ENCODE measurements around the gene GPR158.
"Not testable (repeated sequence)": the region's sequence is repeated elsewhere in the genome, so short reads cannot be mapped to it uniquely, and the experiment has no call there.

Gene GPR158, protein sequence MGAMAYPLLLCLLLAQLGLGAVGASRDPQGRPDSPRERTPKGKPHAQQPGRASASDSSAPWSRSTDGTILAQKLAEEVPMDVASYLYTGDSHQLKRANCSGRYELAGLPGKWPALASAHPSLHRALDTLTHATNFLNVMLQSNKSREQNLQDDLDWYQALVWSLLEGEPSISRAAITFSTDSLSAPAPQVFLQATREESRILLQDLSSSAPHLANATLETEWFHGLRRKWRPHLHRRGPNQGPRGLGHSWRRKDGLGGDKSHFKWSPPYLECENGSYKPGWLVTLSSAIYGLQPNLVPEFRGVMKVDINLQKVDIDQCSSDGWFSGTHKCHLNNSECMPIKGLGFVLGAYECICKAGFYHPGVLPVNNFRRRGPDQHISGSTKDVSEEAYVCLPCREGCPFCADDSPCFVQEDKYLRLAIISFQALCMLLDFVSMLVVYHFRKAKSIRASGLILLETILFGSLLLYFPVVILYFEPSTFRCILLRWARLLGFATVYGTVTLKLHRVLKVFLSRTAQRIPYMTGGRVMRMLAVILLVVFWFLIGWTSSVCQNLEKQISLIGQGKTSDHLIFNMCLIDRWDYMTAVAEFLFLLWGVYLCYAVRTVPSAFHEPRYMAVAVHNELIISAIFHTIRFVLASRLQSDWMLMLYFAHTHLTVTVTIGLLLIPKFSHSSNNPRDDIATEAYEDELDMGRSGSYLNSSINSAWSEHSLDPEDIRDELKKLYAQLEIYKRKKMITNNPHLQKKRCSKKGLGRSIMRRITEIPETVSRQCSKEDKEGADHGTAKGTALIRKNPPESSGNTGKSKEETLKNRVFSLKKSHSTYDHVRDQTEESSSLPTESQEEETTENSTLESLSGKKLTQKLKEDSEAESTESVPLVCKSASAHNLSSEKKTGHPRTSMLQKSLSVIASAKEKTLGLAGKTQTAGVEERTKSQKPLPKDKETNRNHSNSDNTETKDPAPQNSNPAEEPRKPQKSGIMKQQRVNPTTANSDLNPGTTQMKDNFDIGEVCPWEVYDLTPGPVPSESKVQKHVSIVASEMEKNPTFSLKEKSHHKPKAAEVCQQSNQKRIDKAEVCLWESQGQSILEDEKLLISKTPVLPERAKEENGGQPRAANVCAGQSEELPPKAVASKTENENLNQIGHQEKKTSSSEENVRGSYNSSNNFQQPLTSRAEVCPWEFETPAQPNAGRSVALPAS (N-terminal part only)

DNA sequence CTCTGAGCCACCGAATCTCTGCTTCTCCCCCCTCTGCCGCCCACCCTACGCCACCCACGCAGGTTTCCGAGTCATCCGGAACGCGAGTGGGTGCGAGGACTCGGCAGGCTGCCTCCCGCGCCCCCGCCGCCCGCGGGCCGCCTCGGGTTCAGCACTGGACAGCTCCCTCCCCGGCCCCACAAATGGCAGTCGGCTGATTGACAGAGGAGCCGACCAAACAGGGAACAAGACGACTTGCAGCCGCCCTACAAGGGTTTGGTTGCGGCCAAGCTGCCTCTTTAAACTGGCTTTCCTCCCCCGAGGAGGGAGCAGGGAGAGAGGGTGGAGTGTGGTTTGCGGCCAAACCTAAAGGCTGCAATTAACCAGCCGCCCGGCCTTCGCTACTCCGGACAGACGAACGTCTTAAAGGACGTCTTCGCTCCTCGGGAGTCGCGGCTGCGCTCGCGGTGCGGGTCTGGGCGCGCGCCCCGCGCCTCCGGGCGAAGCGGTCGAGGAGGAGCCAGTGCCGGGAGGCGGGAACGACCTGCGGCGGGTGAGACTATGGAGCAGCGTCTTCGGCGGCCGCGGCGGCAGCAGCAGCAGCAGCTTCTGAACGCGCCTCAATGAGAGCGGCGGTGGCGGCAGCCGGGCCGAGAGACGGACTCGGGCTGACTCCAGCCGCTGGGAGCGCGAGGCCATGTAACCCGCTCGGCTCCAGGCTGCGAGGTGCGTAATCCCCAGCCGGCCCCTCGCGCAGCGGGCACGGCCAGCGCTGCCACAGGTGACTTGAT lies at the start of gene GPR158:
GPR158 (plus strand) TSS at position 541 of the 770 bp plus-strand sequence. CDS start 420 bp downstream, outside the sequence.
- peak; percentile 66 for DNase-seq

GRCh38 chr10:25125201-25125611 lies 49.6 kb upstream of the GPR158 start:
- DNase-seq = peak; percentile 25

DNA sequence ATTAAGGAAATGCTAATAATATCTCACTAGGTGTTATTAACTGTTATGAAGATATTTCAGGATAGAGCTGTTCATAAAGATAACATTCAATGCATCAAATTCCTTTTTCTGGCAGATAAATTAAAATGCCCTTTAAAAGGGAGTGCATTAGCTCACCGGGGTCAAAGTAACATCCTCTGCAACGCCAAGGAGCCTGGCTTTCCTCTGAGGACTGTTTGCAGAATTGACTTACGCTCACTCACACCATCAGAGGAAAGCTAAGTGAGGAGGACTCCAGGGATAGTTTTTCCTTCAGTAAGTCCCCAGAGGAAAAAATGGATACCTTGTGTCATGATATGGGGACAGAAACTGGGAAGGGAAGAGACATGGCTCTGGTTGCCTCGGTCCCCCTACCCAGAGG lies 45.2 kb upstream of the GPR158 start:
- DNase-seq = no peak

DNA sequence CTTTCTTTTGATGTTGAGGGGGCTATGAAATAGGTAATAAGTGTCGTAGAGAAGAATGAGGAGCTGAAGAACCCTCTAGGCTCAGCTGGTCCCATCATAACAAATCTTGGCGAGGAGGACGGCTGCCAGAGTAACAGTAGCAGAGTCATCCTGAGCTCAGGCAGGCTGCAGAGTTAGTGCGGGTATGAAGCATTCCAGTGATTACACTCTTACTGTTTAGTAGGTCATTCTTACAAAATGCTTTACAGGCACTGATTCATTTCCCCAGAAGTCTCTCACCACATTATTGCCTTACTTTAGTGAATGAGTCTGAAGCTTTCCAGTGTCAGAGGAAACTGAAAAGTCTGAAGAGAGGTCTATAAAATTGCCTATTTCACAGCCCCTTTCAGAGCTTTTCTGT lies 43.9 kb upstream of the GPR158 start:
- no peak for DNase-seq

DNA sequence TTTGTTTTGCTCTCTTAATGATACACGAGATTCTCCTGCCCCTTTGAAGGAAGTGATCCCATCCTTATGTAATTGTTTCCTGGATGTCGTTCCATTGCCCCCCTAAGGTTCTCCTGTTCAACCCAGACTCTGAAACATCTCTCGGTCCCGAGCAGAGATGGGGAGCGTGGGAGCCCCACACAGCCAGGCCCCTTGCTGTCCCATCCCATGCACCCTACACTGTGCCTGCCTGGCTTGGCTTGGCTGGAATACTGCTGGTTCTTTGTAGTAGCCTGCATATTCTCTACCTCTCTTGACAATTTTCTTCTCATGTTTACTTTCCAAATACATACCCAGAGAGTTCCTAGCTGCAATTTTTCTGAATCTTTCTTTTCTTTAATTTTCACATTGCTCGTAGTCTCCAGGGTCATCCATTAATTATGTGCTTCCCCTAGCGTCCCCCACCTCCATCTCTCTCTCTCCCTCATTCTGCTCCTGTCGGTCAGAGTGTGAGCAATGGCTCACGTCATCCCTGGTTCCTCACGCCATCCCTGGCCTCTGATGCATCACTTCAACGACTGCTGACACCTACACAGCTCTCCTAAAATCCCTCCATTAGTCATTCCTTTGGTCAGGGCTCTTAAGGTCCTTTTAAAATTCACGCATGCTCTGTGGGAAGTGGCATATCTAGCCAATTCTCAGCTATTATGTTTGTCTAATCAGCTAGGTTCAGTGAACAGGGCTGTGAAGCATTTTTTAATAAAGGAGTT lies 32.5 kb upstream of the GPR158 start:
- DNase-seq = no peak

GRCh38 chr10:25157650-25158049 lies 17.2 kb upstream of the GPR158 start:
- no peak for DNase-seq

DNA sequence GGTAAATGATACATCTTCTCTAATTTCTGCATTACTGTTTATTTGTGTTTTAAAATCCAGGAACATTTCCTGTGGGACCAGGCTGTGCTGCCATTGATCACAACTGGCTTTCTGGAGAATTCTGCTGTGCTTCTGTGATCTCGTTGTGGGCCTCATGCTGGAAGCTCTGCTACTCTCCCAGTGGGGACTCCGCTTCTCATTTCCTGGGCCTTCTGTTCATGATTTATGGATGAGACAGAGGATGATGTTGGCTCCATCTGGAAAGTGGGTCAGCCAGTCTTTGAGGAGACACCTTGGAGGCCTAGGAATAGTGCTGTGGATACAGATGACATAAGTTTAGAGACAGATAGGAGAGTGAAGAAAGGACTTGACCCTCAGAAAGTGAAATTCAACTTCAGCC lies 15.2 kb upstream of the GPR158 start:
- DNase-seq = no peak

- no peak for DNase-seq
Measured at GRCh38 chr10:25162391-25162790, 12.4 kb upstream of the GPR158 start.

DNA sequence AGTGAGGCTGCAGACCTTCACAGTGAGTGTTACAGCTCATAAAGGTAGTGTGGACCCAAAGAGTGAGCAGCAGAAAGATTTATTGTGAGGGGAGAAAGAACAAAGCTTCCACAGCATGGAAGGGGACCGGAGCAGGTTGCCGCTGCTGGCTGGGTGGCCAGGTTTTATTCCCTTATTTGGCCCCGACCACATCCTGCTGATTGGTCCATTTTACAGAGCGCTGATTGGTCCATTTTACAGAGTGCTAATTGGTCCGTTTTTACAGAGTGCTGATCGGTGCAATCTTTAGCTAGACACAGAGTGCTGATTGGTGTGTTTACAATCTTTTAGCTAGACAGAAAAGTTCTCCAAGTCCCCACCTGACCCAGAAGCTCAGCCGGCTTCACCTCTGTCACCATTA lies 11.3 kb upstream of the GPR158 start:
- DNase-seq = not testable (repeated sequence)

DNA sequence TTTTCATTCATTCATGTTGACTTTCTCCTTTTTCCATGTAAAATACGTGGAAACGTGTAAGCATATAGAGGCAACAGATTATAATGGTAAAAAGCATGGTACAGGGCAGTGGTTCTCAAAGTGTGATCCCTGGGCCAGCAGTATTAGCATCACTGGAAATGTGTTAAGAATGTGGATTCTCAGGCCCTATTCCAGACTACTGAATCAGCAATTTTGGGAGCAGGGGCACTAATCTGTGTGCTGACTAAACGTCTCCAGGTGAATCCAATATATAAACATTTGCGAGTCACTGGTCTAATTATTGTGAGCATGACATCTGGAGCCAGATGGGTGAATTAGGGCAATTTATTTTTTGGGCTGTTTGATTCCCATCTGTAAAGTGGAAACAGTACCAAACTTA lies 5.1 kb upstream of the GPR158 start:
- DNase-seq = no peak

- no peak for DNase-seq
Measured at GRCh38 chr10:25170627-25171026, 4.2 kb upstream of the GPR158 start.

DNA sequence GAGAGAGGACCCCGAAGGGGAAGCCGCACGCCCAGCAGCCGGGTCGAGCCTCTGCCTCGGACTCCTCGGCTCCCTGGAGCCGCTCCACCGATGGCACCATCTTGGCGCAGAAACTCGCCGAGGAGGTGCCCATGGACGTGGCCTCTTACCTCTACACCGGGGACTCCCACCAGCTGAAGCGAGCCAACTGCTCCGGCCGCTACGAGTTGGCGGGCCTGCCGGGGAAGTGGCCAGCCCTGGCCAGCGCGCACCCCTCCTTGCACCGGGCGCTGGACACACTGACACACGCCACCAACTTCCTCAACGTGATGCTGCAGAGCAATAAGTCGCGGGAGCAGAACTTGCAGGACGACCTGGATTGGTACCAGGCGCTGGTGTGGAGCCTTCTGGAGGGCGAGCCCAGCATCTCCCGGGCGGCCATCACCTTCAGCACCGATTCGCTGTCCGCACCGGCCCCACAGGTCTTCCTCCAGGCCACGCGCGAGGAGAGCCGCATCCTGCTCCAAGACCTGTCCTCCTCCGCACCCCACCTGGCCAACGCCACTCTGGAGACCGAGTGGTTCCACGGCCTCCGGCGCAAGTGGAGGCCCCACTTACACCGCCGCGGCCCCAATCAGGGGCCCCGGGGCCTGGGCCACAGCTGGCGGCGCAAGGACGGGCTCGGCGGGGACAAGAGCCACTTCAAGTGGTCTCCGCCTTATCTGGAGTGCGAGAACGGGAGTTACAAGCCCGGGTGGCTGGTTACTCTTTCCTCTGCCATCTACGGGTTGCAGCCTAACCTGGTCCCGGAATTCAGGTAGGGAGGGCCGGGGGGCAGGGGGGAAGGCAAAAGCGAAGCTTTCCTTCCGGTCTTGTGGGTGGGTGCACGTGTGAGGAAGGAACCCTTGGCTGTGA lies 973 bp downstream of the GPR158 start:
- DNase-seq = peak; percentile 3

DNA sequence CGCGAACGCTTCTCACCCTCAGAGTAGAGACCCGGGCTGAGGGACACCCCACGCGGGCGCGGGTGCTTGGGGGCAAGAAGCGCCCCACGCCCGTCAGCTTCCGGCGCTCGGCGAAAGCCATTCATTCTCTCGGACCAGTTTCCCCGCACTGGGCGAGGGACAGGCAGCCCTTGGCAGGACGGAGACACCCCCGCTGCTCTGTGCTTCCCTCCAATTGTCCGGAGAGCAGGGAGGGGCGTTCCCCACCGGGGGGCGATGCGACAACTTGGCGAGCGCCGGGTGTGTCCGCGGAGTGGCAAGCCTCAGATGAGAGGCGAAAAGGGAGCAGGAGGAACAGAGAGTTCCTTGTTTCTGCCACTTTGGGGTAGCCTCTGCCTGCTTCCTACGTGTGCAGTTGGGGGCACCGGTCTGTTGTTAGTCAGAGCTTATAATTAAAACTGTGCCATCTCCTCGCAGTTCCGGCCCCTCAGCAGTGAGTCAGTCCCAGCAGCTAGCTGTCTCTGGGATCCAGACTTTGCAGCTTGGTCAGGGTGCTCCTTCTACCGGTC lies 1.7 kb downstream of the GPR158 start:
- no peak for DNase-seq

DNA sequence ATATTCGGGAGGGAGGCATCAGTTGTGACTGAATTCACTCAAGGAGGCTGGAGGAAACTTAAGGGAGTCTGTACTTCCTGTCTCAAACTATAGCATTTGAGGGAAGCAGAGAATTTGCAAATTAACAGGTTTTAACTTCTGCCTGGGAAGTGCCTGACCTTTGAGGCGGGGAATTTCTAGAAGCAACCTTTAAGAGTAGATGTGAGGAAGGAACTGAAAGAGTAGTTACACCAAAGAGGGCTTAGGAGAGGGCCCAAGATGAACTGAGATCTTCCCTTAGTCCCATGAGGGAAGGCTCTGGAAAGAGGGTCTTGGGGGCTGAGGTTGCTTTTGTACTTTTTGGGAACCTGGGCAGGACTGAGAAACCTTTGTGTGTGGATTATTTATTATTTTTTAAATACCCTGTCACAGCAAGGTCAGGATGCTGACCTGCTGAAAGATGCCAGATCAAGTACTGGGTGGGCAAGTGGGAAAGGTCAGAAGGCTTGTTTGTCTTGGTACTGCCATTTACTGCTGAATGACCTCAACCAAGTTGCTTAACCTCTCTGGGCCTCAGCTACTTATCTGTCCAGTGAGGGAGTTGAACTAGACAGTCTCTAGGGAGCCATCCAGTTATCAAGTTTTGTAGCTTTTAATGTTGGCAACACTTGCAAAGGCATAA lies 2.4 kb downstream of the GPR158 start:
- no peak for DNase-seq

GRCh38 chr10:25177754-25178135 lies 2.9 kb downstream of the GPR158 start:
- DNase-seq = no peak

- DNase-seq = no peak
Measured at GRCh38 chr10:25178411-25178810, 3.6 kb downstream of the GPR158 start.

GRCh38 chr10:25180801-25181200 lies 6.0 kb downstream of the GPR158 start:
- DNase-seq = no peak

DNA sequence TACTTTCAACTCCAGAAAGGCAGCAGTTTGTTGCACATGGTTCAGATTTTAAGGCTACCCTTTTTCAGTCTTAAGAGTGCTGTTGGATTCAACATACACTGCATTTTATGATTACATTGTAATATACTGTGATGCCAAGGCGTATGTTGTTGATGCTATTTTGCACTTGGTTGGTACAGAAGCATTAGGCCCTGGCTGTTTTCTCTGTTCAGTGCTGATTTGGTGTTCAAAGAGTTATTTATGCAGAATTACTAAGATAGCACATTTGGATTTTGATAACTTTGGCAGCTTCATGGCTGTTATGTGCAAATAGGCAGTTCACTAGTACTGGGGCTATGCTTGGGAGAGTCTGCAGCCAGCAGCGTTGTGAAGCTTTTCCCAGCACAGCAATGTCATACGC lies 7.8 kb downstream of the GPR158 start:
- DNase-seq = no peak

DNA sequence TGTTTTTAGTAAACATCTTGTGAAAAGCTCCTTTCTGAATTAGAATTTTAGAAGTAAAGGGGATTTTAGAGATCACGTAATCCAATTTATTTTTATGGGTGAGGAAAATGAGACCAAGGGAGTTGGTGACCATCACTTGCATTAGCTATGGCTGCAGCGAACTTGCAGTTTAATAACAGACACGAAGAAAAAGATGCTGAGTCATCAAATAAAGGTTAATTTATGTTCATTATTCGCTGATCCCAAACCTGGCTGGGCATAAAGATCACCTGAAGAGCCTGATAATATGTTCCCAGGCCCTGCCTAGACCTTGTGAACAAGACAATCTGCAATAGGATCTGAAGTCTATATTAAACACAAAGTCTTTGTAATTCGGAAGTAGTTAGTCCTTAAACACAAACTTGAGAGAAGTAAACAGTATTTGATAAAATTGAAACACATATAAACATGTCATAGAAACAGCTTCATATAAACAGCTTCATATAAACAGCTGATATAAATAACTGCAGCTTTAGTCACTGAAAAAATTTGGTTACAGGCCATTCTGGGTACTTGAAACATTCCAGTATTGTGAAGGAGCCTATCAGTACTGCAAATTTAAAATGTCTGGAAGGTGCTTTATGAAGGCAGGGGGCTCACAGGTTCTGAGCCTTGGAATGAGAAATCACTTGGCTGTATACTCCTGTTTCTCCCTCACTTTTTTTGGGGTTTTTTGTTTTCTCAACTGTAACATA lies 16.5 kb downstream of the GPR158 start:
- DNase-seq = no peak
